ENCODE data around the gene ODAD2.
"Not testable (repeated sequence)": the region's sequence is repeated elsewhere in the genome, so short reads cannot be mapped to it uniquely, and the experiment has no call there.

The ODAD2 gene

DNA sequence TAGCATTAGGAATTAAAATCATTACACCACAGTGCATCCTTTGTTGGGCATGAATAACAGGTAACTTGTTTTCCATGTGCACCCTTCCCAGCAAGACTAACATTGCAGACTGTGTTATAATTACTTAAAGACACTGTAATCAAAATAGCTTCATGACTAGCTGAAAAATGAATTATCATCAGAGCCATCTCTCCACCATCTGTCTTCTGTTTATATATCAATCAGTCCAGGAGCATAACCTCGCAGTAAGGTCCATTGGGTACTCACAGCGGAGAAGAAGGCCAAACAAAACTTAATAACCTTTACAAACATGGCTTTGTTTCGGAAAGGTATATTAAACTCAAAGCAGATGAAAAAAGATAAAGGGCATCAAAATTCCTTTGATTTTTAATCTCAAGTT, 90.6 kb downstream of the ODAD2 start:
- no peak overlapping the region for H2AFZ ChIP-seq (ENCODE audit: low read length)
- H3K9ac ChIP-seq (ENCODE audit: low read length) = no peak overlapping the region
- H3K9me2 ChIP-seq (replicated peaks; ENCODE audit: insufficient read depth, low read length) = no peaks in the 10 kb centered on the region
- DNase-seq = no peak
- no peaks in the 10 kb centered on the region for H3F3A ChIP-seq (ENCODE audit: insufficient read depth, low read length)
- H4K20me1 ChIP-seq (ENCODE audit: insufficient read depth, low read length) = no peaks in the 10 kb centered on the region
- TF ChIP-seq, protein P1, sequence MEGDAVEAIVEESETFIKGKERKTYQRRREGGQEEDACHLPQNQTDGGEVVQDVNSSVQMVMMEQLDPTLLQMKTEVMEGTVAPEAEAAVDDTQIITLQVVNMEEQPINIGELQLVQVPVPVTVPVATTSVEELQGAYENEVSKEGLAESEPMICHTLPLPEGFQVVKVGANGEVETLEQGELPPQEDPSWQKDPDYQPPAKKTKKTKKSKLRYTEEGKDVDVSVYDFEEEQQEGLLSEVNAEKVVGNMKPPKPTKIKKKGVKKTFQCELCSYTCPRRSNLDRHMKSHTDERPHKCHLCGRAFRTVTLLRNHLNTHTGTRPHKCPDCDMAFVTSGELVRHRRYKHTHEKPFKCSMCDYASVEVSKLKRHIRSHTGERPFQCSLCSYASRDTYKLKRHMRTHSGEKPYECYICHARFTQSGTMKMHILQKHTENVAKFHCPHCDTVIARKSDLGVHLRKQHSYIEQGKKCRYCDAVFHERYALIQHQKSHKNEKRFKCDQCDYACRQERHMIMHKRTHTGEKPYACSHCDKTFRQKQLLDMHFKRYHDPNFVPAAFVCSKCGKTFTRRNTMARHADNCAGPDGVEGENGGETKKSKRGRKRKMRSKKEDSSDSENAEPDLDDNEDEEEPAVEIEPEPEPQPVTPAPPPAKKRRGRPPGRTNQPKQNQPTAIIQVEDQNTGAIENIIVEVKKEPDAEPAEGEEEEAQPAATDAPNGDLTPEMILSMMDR (IDR thresholded peaks at IDR 0.05; ENCODE audit: low read length) = no peak
- TF ChIP-seq EZH2 (optimal IDR thresholded peaks at IDR 0.05; ENCODE audit: low read depth, low read length) = no peak
- no peak for TF ChIP-seq EZH2phosphoT487 (IDR thresholded peaks at IDR 0.05; ENCODE audit: low read length)
- H3K4me3 ChIP-seq (ENCODE audit: low read length) = no peak overlapping the region
- H3K27ac ChIP-seq (ENCODE audit: low read length) = no peak overlapping the region
- no peak overlapping the region for H3K4me2 ChIP-seq (ENCODE audit: low read depth, low read length)
- H3K9me3 ChIP-seq (replicated peaks; ENCODE audit: insufficient read depth, low read length) = no peaks in the 10 kb centered on the region
- no peaks in the 10 kb centered on the region for H3K36me3 ChIP-seq (replicated peaks; ENCODE audit: insufficient read depth, low read length)
- no peaks in the 10 kb centered on the region for H3K4me1 ChIP-seq (ENCODE audit: low read length)
- H3K27me3 ChIP-seq (replicated peaks; ENCODE audit: insufficient read depth, low read length) = no peaks in the 10 kb centered on the region
- H3K79me2 ChIP-seq (ENCODE audit: low read length) = no peaks in the 10 kb centered on the region

GRCh38 chr10:27899485-27899884, 99.4 kb downstream of the ODAD2 start:
- not testable (repeated sequence) for H4K20me1 ChIP-seq (ENCODE audit: insufficient read depth, low read length); H3K4me1 ChIP-seq (ENCODE audit: low read length); DNase-seq; H3K79me2 ChIP-seq (ENCODE audit: low read length); H3K9me2 ChIP-seq (replicated peaks; ENCODE audit: insufficient read depth, low read length); H3K27ac ChIP-seq (ENCODE audit: low read length); H3K4me2 ChIP-seq (ENCODE audit: low read depth, low read length); H3K9ac ChIP-seq (ENCODE audit: low read length); H3K36me3 ChIP-seq (replicated peaks; ENCODE audit: insufficient read depth, low read length); H3K9me3 ChIP-seq (replicated peaks; ENCODE audit: insufficient read depth, low read length); H3K27me3 ChIP-seq (replicated peaks; ENCODE audit: insufficient read depth, low read length); H2AFZ ChIP-seq (ENCODE audit: low read length); H3K4me3 ChIP-seq (ENCODE audit: low read length); H3F3A ChIP-seq (ENCODE audit: insufficient read depth, low read length)

DNA sequence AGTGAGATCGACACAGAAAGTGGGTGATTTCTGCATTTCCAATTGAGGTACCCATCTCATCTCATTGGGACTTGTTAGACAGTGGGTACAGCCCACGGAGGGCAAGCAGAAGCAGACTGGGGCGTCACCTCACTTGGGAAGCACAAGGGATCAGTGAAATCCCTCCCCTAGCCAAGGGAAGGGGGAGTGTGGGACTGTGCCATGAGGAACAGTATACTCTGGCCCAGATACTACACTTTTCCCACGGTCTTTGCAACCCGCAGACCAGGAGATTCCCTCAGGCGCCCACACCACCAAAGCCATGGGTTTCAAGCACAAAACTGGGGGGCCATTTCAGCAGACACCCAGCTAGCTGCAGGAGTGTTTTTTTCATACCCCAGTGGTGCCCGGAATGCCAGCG, 99.8 kb downstream of the ODAD2 start:
- Histone ChIP-seq H3K79me2 (ENCODE audit: low read length) (no peaks in the 10 kb centered on the region), H3K27ac (ENCODE audit: low read length) (no peak overlapping the region), H4K20me1 (ENCODE audit: insufficient read depth, low read length) (no peaks in the 10 kb centered on the region), H3F3A (ENCODE audit: insufficient read depth, low read length) (no peaks in the 10 kb centered on the region), H3K27me3 (replicated peaks; ENCODE audit: insufficient read depth, low read length) (no peaks in the 10 kb centered on the region), H3K4me1 (ENCODE audit: low read length) (no peaks in the 10 kb centered on the region), H3K4me2 (ENCODE audit: low read depth, low read length) (no peak overlapping the region), H2AFZ (ENCODE audit: low read length) (no peak overlapping the region), H3K4me3 (ENCODE audit: low read length) (no peak overlapping the region), H3K36me3 (replicated peaks; ENCODE audit: insufficient read depth, low read length) (no peaks in the 10 kb centered on the region), H3K9me2 (replicated peaks; ENCODE audit: insufficient read depth, low read length) (no peaks in the 10 kb centered on the region), H3K9ac (ENCODE audit: low read length) (no peak overlapping the region), H3K9me3 (replicated peaks; ENCODE audit: insufficient read depth, low read length) (no peaks in the 10 kb centered on the region)
- TF ChIP-seq, protein P1 (IDR thresholded peaks at IDR 0.05; ENCODE audit: low read length) = no peak
- TF ChIP-seq EZH2phosphoT487 (IDR thresholded peaks at IDR 0.05; ENCODE audit: low read length) (no peak), EZH2 (optimal IDR thresholded peaks at IDR 0.05; ENCODE audit: low read depth, low read length) (no peak)
- DNase-seq = no peak

DNA sequence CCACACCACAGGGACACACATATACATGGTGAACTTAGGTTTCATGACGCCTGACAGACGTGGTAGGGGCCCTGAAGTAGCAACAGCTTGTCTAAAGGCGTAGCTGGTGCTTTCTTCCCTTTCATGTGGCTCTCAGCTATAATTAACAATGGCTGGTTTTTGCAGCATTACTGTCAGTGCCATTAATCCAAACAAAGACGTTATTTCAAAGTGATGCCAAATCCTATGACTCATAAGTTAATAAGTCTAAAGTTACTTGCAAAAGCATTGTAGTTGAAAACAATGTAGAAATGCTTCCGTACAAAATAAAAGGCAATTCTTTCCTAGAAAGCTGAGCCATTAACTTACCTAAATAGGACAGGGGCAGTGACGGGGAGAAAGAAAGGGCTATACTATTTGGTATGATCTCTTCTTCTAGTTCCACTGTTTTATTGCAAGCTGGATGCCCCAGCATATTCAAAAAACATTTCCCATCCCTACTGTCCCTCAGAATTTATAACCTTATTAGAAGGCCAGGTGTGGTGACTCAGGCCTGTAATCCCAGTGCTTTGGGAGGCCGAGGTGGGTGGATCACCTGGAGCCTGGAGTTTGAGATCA, 105.4 kb downstream of the ODAD2 start:
- Histone ChIP-seq H3K9ac (ENCODE audit: low read length) (no peak overlapping the region), H3K79me2 (ENCODE audit: low read length) (no peaks in the 10 kb centered on the region), H3K27me3 (replicated peaks; ENCODE audit: insufficient read depth, low read length) (no peaks in the 10 kb centered on the region), H3F3A (ENCODE audit: insufficient read depth, low read length) (no peaks in the 10 kb centered on the region), H3K9me2 (replicated peaks; ENCODE audit: insufficient read depth, low read length) (no peaks in the 10 kb centered on the region), H3K9me3 (replicated peaks; ENCODE audit: insufficient read depth, low read length) (no peaks in the 10 kb centered on the region), H2AFZ (ENCODE audit: low read length) (no peak overlapping the region), H3K27ac (ENCODE audit: low read length) (no peak overlapping the region), H3K4me2 (ENCODE audit: low read depth, low read length) (no peak overlapping the region), H3K36me3 (replicated peaks; ENCODE audit: insufficient read depth, low read length) (no peaks in the 10 kb centered on the region), H3K4me1 (ENCODE audit: low read length) (no peaks in the 10 kb centered on the region), H3K4me3 (ENCODE audit: low read length) (no peak overlapping the region), H4K20me1 (ENCODE audit: insufficient read depth, low read length) (no peaks in the 10 kb centered on the region)
- no peak for TF ChIP-seq EZH2 (optimal IDR thresholded peaks at IDR 0.05; ENCODE audit: low read depth, low read length)
- TF ChIP-seq, protein P1 (IDR thresholded peaks at IDR 0.05; ENCODE audit: low read length) = no peak
- DNase-seq = no peak
